H1 (cell line): ENCODE measurements around the gene INAVA. TPM values are rescaled to one million over a fixed set of nuclear protein-coding genes. Genes with fewer than 3 reads are reported as not detected.

Experiments
- CTCF ChIA-PET: fragments of 300-600 bp; sonication (Branson Sonifier 250); formaldehyde crosslinking; loops from one replicate; lab custom pipeline; 2021; ENCODE audit not compliant: partially characterized antibody; lab: Charles Lee
- POLR2A ChIA-PET: fragments of 300-600 bp; sonication (Branson Sonifier 250); formaldehyde crosslinking; loops from one replicate; lab custom pipeline; 2021; ENCODE audit warnings: inconsistent platforms; ENCODE audit not compliant: partially characterized antibody; lab: Charles Lee
- DNase-seq, 2 experiments: peaks; one replicate each; pipeline versions ENCODE4 v3.0.0 to v3.0.0-alpha.2; 2010 to 2022; ENCODE audit warnings: low spot score in 2 of 2, low read depth in 1 of 2, mixed read lengths in 1 of 2
- FAIRE-seq: peaks from 2 replicates; lab custom pipeline; 2011; peaks lifted over from hg19 to GRCh38; lab: Jason Lieb, UNC
- H2AFZ ChIP-seq: 2 replicates; pipeline ENCODE4 v1.8.1; 2012; ENCODE audit warnings: low read length, inconsistent platforms
- H2AK5ac ChIP-seq: 2 replicates; pipeline ENCODE4 v1.6.1; 2013; ENCODE audit warnings: low read depth, low read length
- H2BK120ac ChIP-seq: replicated peaks from 2 replicates; pipeline ENCODE3; 2013; ENCODE audit warnings: low read depth, low read length, inconsistent platforms
- H2BK12ac ChIP-seq: 2 replicates; pipeline ENCODE4 v1.6.1; 2013; ENCODE audit warnings: low read depth, low read length
- H2BK15ac ChIP-seq: 2 replicates; pipeline ENCODE4 v1.6.1; 2013; ENCODE audit warnings: low read length
- H2BK20ac ChIP-seq: 2 replicates; pipeline ENCODE4 v1.6.1; 2013; ENCODE audit warnings: low read length
- H2BK5ac ChIP-seq: 2 replicates; pipeline ENCODE4 v1.6.1; 2013; ENCODE audit warnings: low read depth, low read length
- H3K14ac ChIP-seq: 2 replicates; pipeline ENCODE4 v1.6.1; 2013; ENCODE audit warnings: inconsistent platforms; ENCODE audit not compliant: insufficient read length
- H3K18ac ChIP-seq: 2 replicates; pipeline ENCODE4 v1.6.1; 2013; ENCODE audit warnings: low read length; ENCODE audit errors: extremely low read depth
- H3K23ac ChIP-seq: 2 replicates; pipeline ENCODE4 v1.6.1; 2013; ENCODE audit warnings: inconsistent platforms; ENCODE audit not compliant: insufficient read length
- H3K23me2 ChIP-seq: 2 replicates; pipeline ENCODE4 v1.6.1; 2013; ENCODE audit warnings: low read depth, low read length
- H3K27ac ChIP-seq: 2 replicates; pipeline ENCODE4 v1.6.1; 2011; ENCODE audit warnings: low read depth, low read length, inconsistent platforms
- H3K27me3 ChIP-seq, 4 experiments: replicated peaks in 1 of 4; 1 replicate in 1 of 4; 2 replicates in 3 of 4; pipeline versions ENCODE4 v1.6.1 to v1.8.1; 2011 to 2013; ENCODE audit warnings: low read length in 3 of 4, mild to moderate bottlenecking in 3 of 4, inconsistent platforms in 2 of 4, mixed read lengths in 2 of 4, moderate library complexity in 1 of 4; ENCODE audit not compliant: control insufficient read depth in 3 of 4, insufficient read depth in 3 of 4; ENCODE audit errors: extremely low read depth in 1 of 4
- H3K36me3 ChIP-seq, 4 experiments: 2 replicates each; pipeline versions ENCODE4 v1.6.1 to v1.8.1; 2011 to 2013; ENCODE audit warnings: mild to moderate bottlenecking in 4 of 4, low read length in 3 of 4, moderate library complexity in 2 of 4, control low read depth in 1 of 4, inconsistent platforms in 1 of 4; ENCODE audit not compliant: insufficient read depth in 4 of 4, control insufficient read depth in 2 of 4
- H3K4ac ChIP-seq: replicated peaks from 2 replicates; pipeline ENCODE3; 2013; ENCODE audit warnings: low read length, low read depth, mixed read lengths, inconsistent platforms; ENCODE audit not compliant: insufficient read length
- H3K4me1 ChIP-seq, 4 experiments: replicated peaks in 1 of 4; 1 replicate in 1 of 4; 2 replicates in 3 of 4; pipeline versions ENCODE4 v1.6.1 to v1.8.1; 2011 to 2013; ENCODE audit warnings: low read length in 3 of 4, inconsistent platforms in 2 of 4, mixed read lengths in 1 of 4; ENCODE audit not compliant: insufficient read depth in 4 of 4, control insufficient read depth in 3 of 4
- H3K4me2 ChIP-seq, 2 experiments: 2 replicates each; pipeline versions ENCODE4 v1.6.1 to v1.8.1; 2011 to 2013; ENCODE audit warnings: low read depth in 2 of 2, low read length in 2 of 2, control low read depth in 1 of 2, inconsistent platforms in 1 of 2, mild to moderate bottlenecking in 1 of 2; ENCODE audit not compliant: insufficient read depth in 1 of 2
- H3K4me3 ChIP-seq, 4 experiments: fragments of 200-600, 300-600 bp in 1 of 4; sonication (generic), shearing (Covaris generic), sonication (Bioruptor Twin) in 1 of 4; 2 replicates each; pipeline versions ENCODE4 v1.5.1 to v1.8.1; 2011 to 2016; ENCODE audit warnings: low read length in 4 of 4, low read depth in 3 of 4, control low read depth in 2 of 4, inconsistent platforms in 2 of 4, mild to moderate bottlenecking in 2 of 4, mixed read lengths in 1 of 4, moderate library complexity in 1 of 4; ENCODE audit not compliant: insufficient read depth in 2 of 4; ENCODE audit errors: extremely low read depth in 1 of 4
- H3K56ac ChIP-seq: replicated peaks from 2 replicates; pipeline ENCODE3; 2013; ENCODE audit warnings: low read depth, mild to moderate bottlenecking, mixed read lengths, low read length, inconsistent platforms; ENCODE audit not compliant: insufficient read length
- H3K79me1 ChIP-seq: 2 replicates; pipeline ENCODE4 v1.6.1; 2013; ENCODE audit warnings: low read depth, low read length, control low read depth
- H3K79me2 ChIP-seq, 2 experiments: 2 replicates each; pipeline versions ENCODE4 v1.6.1 to v1.8.1; 2012 to 2013; ENCODE audit warnings: low read length in 2 of 2, mild to moderate bottlenecking in 2 of 2, inconsistent platforms in 1 of 2; ENCODE audit not compliant: insufficient read depth in 2 of 2, control insufficient read depth in 1 of 2
- H3K9ac ChIP-seq, 4 experiments: replicated peaks in 1 of 4; 1 replicate in 1 of 4; 2 replicates in 3 of 4; pipeline versions ENCODE4 v1.6.1 to v1.8.1; 2011 to 2013; ENCODE audit warnings: low read depth in 3 of 4, low read length in 3 of 4, control low read depth in 2 of 4, mild to moderate bottlenecking in 2 of 4, moderate library complexity in 2 of 4, inconsistent platforms in 1 of 4; ENCODE audit errors: extremely low read depth in 1 of 4
- H3K9me3 ChIP-seq, 2 experiments: 2 replicates each; pipeline versions ENCODE4 v1.6.1 to v1.8.1; 2012 to 2013; ENCODE audit warnings: mild to moderate bottlenecking in 2 of 2, moderate library complexity in 2 of 2, control low read depth in 1 of 2, inconsistent platforms in 1 of 2, low read depth in 1 of 2, low read length in 1 of 2, mixed read lengths in 1 of 2; ENCODE audit not compliant: insufficient read depth in 2 of 2
- H4K20me1 ChIP-seq, 2 experiments: replicated peaks in 1 of 2; 2 replicates each; pipeline versions ENCODE3 to v1.8.1; 2011 to 2013; ENCODE audit warnings: inconsistent platforms in 2 of 2, low read length in 2 of 2, mild to moderate bottlenecking in 1 of 2; ENCODE audit not compliant: insufficient read depth in 2 of 2, control insufficient read depth in 1 of 2
- H4K5ac ChIP-seq: 2 replicates; pipeline ENCODE4 v1.6.1; 2013; ENCODE audit warnings: low read length, low read depth, mixed read lengths, inconsistent platforms; ENCODE audit not compliant: insufficient read length
- H4K8ac ChIP-seq: 2 replicates; pipeline ENCODE4 v1.8.0; 2013; ENCODE audit warnings: mild to moderate bottlenecking, moderate library complexity, low read length, inconsistent platforms; ENCODE audit not compliant: insufficient read depth; ENCODE audit errors: extremely low read depth
- H4K91ac ChIP-seq: replicated peaks from 2 replicates; pipeline ENCODE3; 2013; ENCODE audit warnings: low read length, mixed read lengths, inconsistent platforms; ENCODE audit not compliant: insufficient read length
- BCL11A ChIP-seq, 2 experiments: IDR thresholded peaks; one replicate each; pipeline ENCODE4 v1.6.1; 2011; ENCODE audit warnings: low read depth in 2 of 2, low read length in 2 of 2, mild to moderate bottlenecking in 2 of 2
- CEBPB ChIP-seq: IDR thresholded peaks from 2 replicates; pipeline ENCODE4 v1.6.1; 2012; ENCODE audit warnings: low read depth, low read length
- whole genome bisulfite sequencing, 2 experiments: shearing (Covaris generic) in 1 of 2; methylation state at CpG; one replicate each; pipeline versions ENCODE4 v1.1.6 to v1.1.7; 2013 to 2015; ENCODE audit warnings: low lambda C conversion rate in 2 of 2, mixed read lengths in 2 of 2, inconsistent platforms in 1 of 2, low coverage in 1 of 2, missing lambda C conversion rate in 1 of 2; ENCODE audit not compliant: insufficient replicate concordance in 2 of 2, insufficient coverage in 1 of 2, insufficient read length in 1 of 2; ENCODE audit errors: extremely low coverage in 1 of 2, missing lambda C conversion rate in 1 of 2; 5-methylcytosine and 5-hydroxymethylcytosine counted together
- polyA plus RNA-seq, 7 experiments: library from polyadenylated mRNA; depleted of rRNA in 3 of 7; stranded (reverse) in 5 of 7; unstranded in 2 of 7; fragments of >200 nt in 5 of 7; fragments of 200-250 nt in 2 of 7; gene quantifications; 1 replicate in 5 of 7; 2 replicates in 1 of 7; 4 replicates in 1 of 7; pipeline versions ENCODE4 v1.2.1 to v1.2.3, GENCODE V29; 2011 to 2013; ENCODE audit warnings: missing spikeins in 2 of 7, mixed read lengths in 2 of 7
- total RNA-seq: library from RNA; stranded (reverse); fragmentation: NEBNext Ultra II Directional; extraction: Animal tissue kit (Norgen Biotek cat#: 25700); gene quantifications from 2 replicates; pipeline ENCODE4 v1.2.1, GENCODE V29; 2021

Gene INAVA
- total and polyA plus RNA-seq, 2 of the 8 experiments (the other 6 are each of a cell fraction or from before 2014, with no cell fraction given), result 46.8 to 49.3 TPM

- Histone ChIP-seq H3K9ac (no peak overlapping the region; a peak in 1 of 7 replicates), H3K4ac (no peak overlapping the region), H3K14ac (no peak overlapping the region), H3K23me2 (peaks cover 8% of the 10 kb centered on the region), H3K56ac (no peak overlapping the region), H2AK5ac (no peak overlapping the region), H3K23ac (no peak overlapping the region), H3K79me1 (peaks cover 2% of the 10 kb centered on the region; the same call in 1 of the 2 replicates), H3K27ac (no peak overlapping the region), H3K79me2 (peaks cover 0 to 14% of the 10 kb centered on the region in 2 experiments; a peak in 3 of 4 replicates), H3K4me1 (peaks cover 4 to 22% (median 12%) of the 10 kb centered on the region in 4 experiments), H2BK15ac (no peak overlapping the region), H4K91ac (no peak overlapping the region), H3K4me3 (no peak overlapping the region), H2BK120ac (no peak overlapping the region), H4K20me1 (no peaks in the 10 kb centered on the region), H4K8ac (no peak overlapping the region), H3K4me2 (peak overlapping the region in 1 of 2 experiments; percentile 5; a peak in 1 of 4 replicates), H2BK12ac (no peak overlapping the region; the same call in 1 of the 2 replicates), H3K18ac (peak overlapping the region; percentile 33; the same call in 1 of the 2 replicates), H3K36me3 (no peaks in the 10 kb centered on the region), H2BK20ac (no peak overlapping the region), H3K9me3 (no peaks in the 10 kb centered on the region), H4K5ac (no peak overlapping the region), H2AFZ (no peak overlapping the region), H2BK5ac (no peak overlapping the region), H3K27me3 (no peaks in the 10 kb centered on the region)
- TF ChIP-seq CEBPB (peak; percentile 50; the same call in 1 of the 2 replicates), BCL11A (IDR thresholded peaks at IDR 0.05; ENCODE audit: low read depth in 2 of 2, low read length in 2 of 2) (no peak)
- ChIA-PET POLR2A (interaction anchor here (0.6 to 11.2 kb wide), 5 partner anchors 9 to 253 kb away, joined by 3 to 208 read pairs (median 7); no protein-coding TSS in a partner anchor), CTCF (interaction anchor here (0.6 to 8.6 kb wide), 14 partner anchors 9 to 266 kb away, joined by 3 to 47 read pairs (median 4); no protein-coding TSS in a partner anchor)
- FAIRE-seq, result no peak
- DNase-seq, result no peak
- WGBS, 2 experiments, result 70% methylated on average over 7 of the region's 7 CpGs; no CpG with 5 or more reads in 1 of the 2 experiments
These were observed 6.3 kb upstream of the INAVA start for GRCh38 chr1:200888349-200888838.
